Stimulated activated naive CD8-positive, alpha-beta T cell treated with anti-CD3 and anti-CD28 coated beads, Interleukin-15, Interleukin-2, amounts not matched to agents 100 ng/mL and 50 ng/mL, for 24 hours (primary cell): Measurements from ENCODE around the gene ADD1.
A peak's percentile ranks its signal among the peaks of the same experiment; 100 is the strongest.
"Not testable (repeated sequence)": the region's sequence is repeated elsewhere in the genome, so short reads cannot be mapped to it uniquely, and the experiment has no call there.

Experiments
- H3K27ac Mint-ChIP-seq: one replicate; pipeline ENCODE4 v1.8.0; 2021; ENCODE audit warnings: mild to moderate bottlenecking, mixed read lengths
- H3K27me3 Mint-ChIP-seq: one replicate; pipeline ENCODE4 v1.8.0; 2021; ENCODE audit warnings: mixed read lengths
- H3K36me3 Mint-ChIP-seq: one replicate; pipeline ENCODE4 v1.8.0; 2021; ENCODE audit warnings: low read depth, mixed read lengths
- H3K4me1 Mint-ChIP-seq: one replicate; pipeline ENCODE4 v1.8.0; 2021; ENCODE audit warnings: low read depth, mixed read lengths
- H3K4me3 Mint-ChIP-seq: one replicate; pipeline ENCODE4 v1.8.0; 2021; ENCODE audit warnings: mild to moderate bottlenecking, mixed read lengths
- H3K9me3 Mint-ChIP-seq: one replicate; pipeline ENCODE4 v1.8.0; 2021; ENCODE audit warnings: mixed read lengths

ADD1 gene

GRCh38 chr4:2935762-2936743 lies 92.4 kb downstream of the ADD1 start:
- Mint-ChIP-seq H3K4me1 (peaks cover 70% of the 10 kb centered on the region), H3K4me3 (peak overlapping the region; percentile 89), H3K27me3 (no peaks in the 10 kb centered on the region), H3K36me3 (peaks cover 66% of the 10 kb centered on the region), H3K27ac (peak overlapping the region; percentile 95), H3K9me3 (no peaks in the 10 kb centered on the region)

- peak overlapping the region; percentile 89 for H3K4me3 Mint-ChIP-seq
- H3K27me3 Mint-ChIP-seq, result no peaks in the 10 kb centered on the region
- H3K4me1 Mint-ChIP-seq, result peaks cover 66% of the 10 kb centered on the region
- H3K9me3 Mint-ChIP-seq, result no peaks in the 10 kb centered on the region
- H3K27ac Mint-ChIP-seq, result peak overlapping the region; percentile 95
- peaks cover 68% of the 10 kb centered on the region for H3K36me3 Mint-ChIP-seq
Measured at GRCh38 chr4:2936773-2937145, 93.1 kb downstream of the ADD1 start.

- Mint-ChIP-seq H3K4me1 (peaks cover 63% of the 10 kb centered on the region), H3K27me3 (no peaks in the 10 kb centered on the region), H3K9me3 (no peaks in the 10 kb centered on the region), H3K4me3 (peak overlapping the region; percentile 89), H3K36me3 (peaks cover 66% of the 10 kb centered on the region), H3K27ac (peak overlapping the region; percentile 95)
Measured at GRCh38 chr4:2937146-2937857, 93.7 kb downstream of the ADD1 start.

GRCh38 chr4:2937986-2938385 lies 94.3 kb downstream of the ADD1 start:
- Mint-ChIP-seq H3K4me1 (peaks cover 64% of the 10 kb centered on the region), H3K27me3 (no peaks in the 10 kb centered on the region), H3K9me3 (no peaks in the 10 kb centered on the region), H3K27ac (peak overlapping the region; percentile 95), H3K36me3 (peaks cover 73% of the 10 kb centered on the region), H3K4me3 (peak overlapping the region; percentile 89)

GRCh38 chr4:2938411-2938810 lies 94.8 kb downstream of the ADD1 start:
- Mint-ChIP-seq H3K4me1 (peaks cover 62% of the 10 kb centered on the region), H3K36me3 (peaks cover 72% of the 10 kb centered on the region), H3K27ac (peak overlapping the region; percentile 95)
- not testable (repeated sequence) for H3K4me3 Mint-ChIP-seq, H3K27me3 Mint-ChIP-seq, H3K9me3 Mint-ChIP-seq

- Mint-ChIP-seq H3K4me1 (peaks cover 65% of the 10 kb centered on the region), H3K36me3 (peaks cover 76% of the 10 kb centered on the region), H3K27ac (peak overlapping the region; percentile 91)
Measured at GRCh38 chr4:2938906-2939305, 95.3 kb downstream of the ADD1 start.

GRCh38 chr4:2939383-2940243 lies 96.0 kb downstream of the ADD1 start:
- Mint-ChIP-seq H3K4me3 (peak overlapping the region; percentile 43), H3K27me3 (no peaks in the 10 kb centered on the region), H3K27ac (peak overlapping the region; percentile 91), H3K36me3 (peaks cover 83% of the 10 kb centered on the region), H3K4me1 (peaks cover 73% of the 10 kb centered on the region), H3K9me3 (no peaks in the 10 kb centered on the region)

More at GRCh38 chr4:2938906-2939305, 95.3 kb downstream of the ADD1 start:
- Mint-ChIP-seq H3K9me3 (no peaks in the 10 kb centered on the region), H3K4me3 (peak overlapping the region; percentile 43), H3K27me3 (no peaks in the 10 kb centered on the region)

GRCh38 chr4:2940267-2941137 lies 96.9 kb downstream of the ADD1 start:
- H3K27me3 Mint-ChIP-seq, result no peaks in the 10 kb centered on the region
- peaks cover 70% of the 10 kb centered on the region for H3K4me1 Mint-ChIP-seq
- H3K4me3 Mint-ChIP-seq, result no peak overlapping the region
- no peaks in the 10 kb centered on the region for H3K9me3 Mint-ChIP-seq
- peak overlapping the region; percentile 40 for H3K27ac Mint-ChIP-seq
- peaks cover 87% of the 10 kb centered on the region for H3K36me3 Mint-ChIP-seq

- H3K9me3 Mint-ChIP-seq, result no peaks in the 10 kb centered on the region
- no peak overlapping the region for H3K4me3 Mint-ChIP-seq
- no peaks in the 10 kb centered on the region for H3K27me3 Mint-ChIP-seq
- peaks cover 87% of the 10 kb centered on the region for H3K36me3 Mint-ChIP-seq
- peaks cover 69% of the 10 kb centered on the region for H3K4me1 Mint-ChIP-seq
- H3K27ac Mint-ChIP-seq, result peak overlapping the region; percentile 40
Measured at GRCh38 chr4:2941138-2942036, 97.7 kb downstream of the ADD1 start.

- Mint-ChIP-seq H3K4me3 (peak overlapping the region; percentile 24), H3K4me1 (peaks cover 65% of the 10 kb centered on the region), H3K36me3 (peaks cover 87% of the 10 kb centered on the region), H3K9me3 (no peaks in the 10 kb centered on the region), H3K27ac (peak overlapping the region; percentile 71), H3K27me3 (no peaks in the 10 kb centered on the region)
Measured at GRCh38 chr4:2942037-2942531, 98.4 kb downstream of the ADD1 start.

GRCh38 chr4:2942532-2943363 lies 99.1 kb downstream of the ADD1 start:
- Mint-ChIP-seq H3K27me3 (no peaks in the 10 kb centered on the region), H3K4me3 (peak overlapping the region; percentile 24), H3K36me3 (peaks cover 86% of the 10 kb centered on the region), H3K9me3 (no peaks in the 10 kb centered on the region), H3K27ac (peak overlapping the region; percentile 79), H3K4me1 (peaks cover 59% of the 10 kb centered on the region)

- Mint-ChIP-seq H3K36me3 (peaks cover 86% of the 10 kb centered on the region), H3K4me3 (peak overlapping the region; percentile 17), H3K4me1 (peaks cover 54% of the 10 kb centered on the region), H3K27ac (peak overlapping the region; percentile 83), H3K27me3 (no peaks in the 10 kb centered on the region), H3K9me3 (no peaks in the 10 kb centered on the region)
Measured at GRCh38 chr4:2943364-2944090, 99.9 kb downstream of the ADD1 start.
